GM12878 (cell line): ENCODE measurements around the gene KMT2B. TPM values are rescaled to one million over a fixed set of nuclear protein-coding genes. Genes with fewer than 3 reads are reported as not detected.

Source experiments
- BCL11A ChIP-seq: IDR thresholded peaks from 2 replicates; pipeline ENCODE4 v1.6.1; 2011; ENCODE audit warnings: low read depth, low read length
- BMI1 ChIP-seq: fragments of 450-650 bp; IDR thresholded peaks from 2 replicates; pipeline ENCODE4 v1.6.1; 2016; ENCODE audit warnings: mild to moderate bottlenecking, moderate library complexity, borderline replicate concordance
- ESRRA ChIP-seq: IDR thresholded peaks from 2 replicates; pipeline ENCODE4 v1.6.1; 2012; ENCODE audit warnings: mild to moderate bottlenecking, low read length, improper control_type of control experiment
- FOXM1 ChIP-seq: IDR thresholded peaks from 2 replicates; pipeline ENCODE4 v1.6.1; 2012; ENCODE audit warnings: low read depth, mild to moderate bottlenecking, inconsistent platforms, low read length, moderate library complexity
- HDAC2 ChIP-seq: fragments of 200-600 bp; sonication (generic); IDR thresholded peaks from 2 replicates; pipeline ENCODE4 v1.6.1; 2017
- polyA plus RNA-seq, 11 experiments: library from polyadenylated mRNA; depleted of rRNA in 4 of 11; unstranded in 6 of 11; stranded (reverse) in 5 of 11; fragments of >200 nt; fragmentation: Nextera tagmentation in 4 of 11; fragmentation: Illumina TruSeq in 1 of 11; extraction: Ambion mirVana in 4 of 11; extraction: Trizol in 1 of 11; gene quantifications; 1 replicate in 1 of 11; 2 replicates in 10 of 11; pipeline versions ENCODE4 v1.2.1 to v1.2.3, GENCODE V29; 2011 to 2016; ENCODE audit warnings: inconsistent platforms in 2 of 11, missing spikeins in 2 of 11, low read depth in 1 of 11
- total RNA-seq, 4 experiments: library from RNA; depleted of rRNA in 3 of 4; stranded (reverse); fragments of >200 nt in 3 of 4; fragmentation: Illumina TruSeq in 1 of 4; extraction: Trizol in 1 of 4; gene quantifications; 2 replicates each; pipeline versions ENCODE4 v1.2.1 to v1.2.3, GENCODE V29; 2013 to 2021
- TF ChIP-seq, protein P1 (sequence below): fragments of 450-650 bp; IDR thresholded peaks from 2 replicates; pipeline ENCODE4 v1.6.1; 2017; ENCODE audit warnings: antibody characterized with exemption, mild to moderate bottlenecking, moderate library complexity
- TF ChIP-seq, protein P2 (sequence below): fragments of 450-650 bp; IDR thresholded peaks from 2 replicates; pipeline ENCODE4 v1.6.1; 2016; ENCODE audit warnings: mild to moderate bottlenecking, moderate library complexity, borderline replicate concordance

The KMT2B gene
- total and polyA plus RNA-seq, 10 of the 15 experiments (the other 5 are each of a cell fraction or from before 2014, with no cell fraction given), result 0.71 to 35.6 (median 6.0) TPM

DNA sequence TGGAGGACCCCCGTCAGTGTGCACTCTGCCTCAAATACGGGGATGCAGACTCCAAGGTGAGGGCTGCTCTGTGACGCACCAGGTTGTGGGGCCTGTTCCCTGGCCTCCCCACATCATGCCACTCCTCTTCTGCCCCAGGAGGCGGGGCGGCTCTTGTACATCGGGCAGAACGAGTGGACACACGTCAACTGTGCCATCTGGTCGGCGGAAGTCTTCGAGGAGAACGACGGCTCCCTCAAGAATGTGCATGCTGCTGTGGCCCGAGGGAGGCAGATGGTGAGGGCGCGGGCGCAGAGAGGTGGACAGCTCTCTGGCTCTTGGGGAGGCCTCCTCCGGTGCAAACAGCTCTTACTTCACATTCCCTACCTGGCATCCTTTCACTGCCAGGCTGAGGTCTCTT, 11.2 kb downstream of the KMT2B start (continued):
- TF ChIP-seq, protein P1, sequence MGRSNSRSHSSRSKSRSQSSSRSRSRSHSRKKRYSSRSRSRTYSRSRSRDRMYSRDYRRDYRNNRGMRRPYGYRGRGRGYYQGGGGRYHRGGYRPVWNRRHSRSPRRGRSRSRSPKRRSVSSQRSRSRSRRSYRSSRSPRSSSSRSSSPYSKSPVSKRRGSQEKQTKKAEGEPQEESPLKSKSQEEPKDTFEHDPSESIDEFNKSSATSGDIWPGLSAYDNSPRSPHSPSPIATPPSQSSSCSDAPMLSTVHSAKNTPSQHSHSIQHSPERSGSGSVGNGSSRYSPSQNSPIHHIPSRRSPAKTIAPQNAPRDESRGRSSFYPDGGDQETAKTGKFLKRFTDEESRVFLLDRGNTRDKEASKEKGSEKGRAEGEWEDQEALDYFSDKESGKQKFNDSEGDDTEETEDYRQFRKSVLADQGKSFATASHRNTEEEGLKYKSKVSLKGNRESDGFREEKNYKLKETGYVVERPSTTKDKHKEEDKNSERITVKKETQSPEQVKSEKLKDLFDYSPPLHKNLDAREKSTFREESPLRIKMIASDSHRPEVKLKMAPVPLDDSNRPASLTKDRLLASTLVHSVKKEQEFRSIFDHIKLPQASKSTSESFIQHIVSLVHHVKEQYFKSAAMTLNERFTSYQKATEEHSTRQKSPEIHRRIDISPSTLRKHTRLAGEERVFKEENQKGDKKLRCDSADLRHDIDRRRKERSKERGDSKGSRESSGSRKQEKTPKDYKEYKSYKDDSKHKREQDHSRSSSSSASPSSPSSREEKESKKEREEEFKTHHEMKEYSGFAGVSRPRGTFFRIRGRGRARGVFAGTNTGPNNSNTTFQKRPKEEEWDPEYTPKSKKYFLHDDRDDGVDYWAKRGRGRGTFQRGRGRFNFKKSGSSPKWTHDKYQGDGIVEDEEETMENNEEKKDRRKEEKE, result no peak
- TF ChIP-seq, protein P2, sequence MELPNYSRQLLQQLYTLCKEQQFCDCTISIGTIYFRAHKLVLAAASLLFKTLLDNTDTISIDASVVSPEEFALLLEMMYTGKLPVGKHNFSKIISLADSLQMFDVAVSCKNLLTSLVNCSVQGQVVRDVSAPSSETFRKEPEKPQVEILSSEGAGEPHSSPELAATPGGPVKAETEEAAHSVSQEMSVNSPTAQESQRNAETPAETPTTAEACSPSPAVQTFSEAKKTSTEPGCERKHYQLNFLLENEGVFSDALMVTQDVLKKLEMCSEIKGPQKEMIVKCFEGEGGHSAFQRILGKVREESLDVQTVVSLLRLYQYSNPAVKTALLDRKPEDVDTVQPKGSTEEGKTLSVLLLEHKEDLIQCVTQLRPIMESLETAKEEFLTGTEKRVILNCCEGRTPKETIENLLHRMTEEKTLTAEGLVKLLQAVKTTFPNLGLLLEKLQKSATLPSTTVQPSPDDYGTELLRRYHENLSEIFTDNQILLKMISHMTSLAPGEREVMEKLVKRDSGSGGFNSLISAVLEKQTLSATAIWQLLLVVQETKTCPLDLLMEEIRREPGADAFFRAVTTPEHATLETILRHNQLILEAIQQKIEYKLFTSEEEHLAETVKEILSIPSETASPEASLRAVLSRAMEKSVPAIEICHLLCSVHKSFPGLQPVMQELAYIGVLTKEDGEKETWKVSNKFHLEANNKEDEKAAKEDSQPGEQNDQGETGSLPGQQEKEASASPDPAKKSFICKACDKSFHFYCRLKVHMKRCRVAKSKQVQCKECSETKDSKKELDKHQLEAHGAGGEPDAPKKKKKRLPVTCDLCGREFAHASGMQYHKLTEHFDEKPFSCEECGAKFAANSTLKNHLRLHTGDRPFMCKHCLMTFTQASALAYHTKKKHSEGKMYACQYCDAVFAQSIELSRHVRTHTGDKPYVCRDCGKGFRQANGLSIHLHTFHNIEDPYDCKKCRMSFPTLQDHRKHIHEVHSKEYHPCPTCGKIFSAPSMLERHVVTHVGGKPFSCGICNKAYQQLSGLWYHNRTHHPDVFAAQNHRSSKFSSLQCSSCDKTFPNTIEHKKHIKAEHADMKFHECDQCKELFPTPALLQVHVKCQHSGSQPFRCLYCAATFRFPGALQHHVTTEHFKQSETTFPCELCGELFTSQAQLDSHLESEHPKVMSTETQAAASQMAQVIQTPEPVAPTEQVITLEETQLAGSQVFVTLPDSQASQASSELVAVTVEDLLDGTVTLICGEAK, result no peak
- no peak for TF ChIP-seq FOXM1
- no peak for TF ChIP-seq HDAC2
- TF ChIP-seq BMI1, result no peak
- TF ChIP-seq BCL11A, result no peak
- TF ChIP-seq ESRRA, result no peak
